Eye (tissue), 1 donor: Measurements from ENCODE around the gene NEK7.

ENCODE experiments used
- DNase-seq: peaks from one replicate; pipeline ENCODE4 v3.0.0-alpha.2; 2015

Gene NEK7

GRCh38 chr1:198147216-198147615 lies 9.6 kb upstream of the NEK7 start:
- DNase-seq = no peak

GRCh38 chr1:198150369-198150768 lies 6.4 kb upstream of the NEK7 start:
- no peak for DNase-seq

DNA sequence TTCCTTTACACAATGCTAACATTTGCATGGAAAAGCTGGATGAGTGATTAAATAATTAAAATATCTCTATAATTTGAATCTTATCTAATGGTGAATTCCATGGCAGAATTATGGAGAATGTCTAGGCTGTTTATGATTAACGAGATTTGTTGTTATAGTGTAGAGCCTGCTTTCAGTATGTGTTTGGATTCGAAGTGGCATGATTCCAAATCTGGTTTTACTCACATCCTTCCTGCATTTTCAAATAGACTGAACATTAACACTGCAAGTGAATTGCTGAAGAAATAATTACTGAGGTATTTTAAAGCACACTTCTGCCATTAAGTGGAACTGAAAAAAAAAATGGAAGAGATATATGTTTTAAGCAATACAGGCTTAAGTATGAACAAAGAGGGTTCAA lies 5.1 kb upstream of the NEK7 start:
- DNase-seq = no peak

DNA sequence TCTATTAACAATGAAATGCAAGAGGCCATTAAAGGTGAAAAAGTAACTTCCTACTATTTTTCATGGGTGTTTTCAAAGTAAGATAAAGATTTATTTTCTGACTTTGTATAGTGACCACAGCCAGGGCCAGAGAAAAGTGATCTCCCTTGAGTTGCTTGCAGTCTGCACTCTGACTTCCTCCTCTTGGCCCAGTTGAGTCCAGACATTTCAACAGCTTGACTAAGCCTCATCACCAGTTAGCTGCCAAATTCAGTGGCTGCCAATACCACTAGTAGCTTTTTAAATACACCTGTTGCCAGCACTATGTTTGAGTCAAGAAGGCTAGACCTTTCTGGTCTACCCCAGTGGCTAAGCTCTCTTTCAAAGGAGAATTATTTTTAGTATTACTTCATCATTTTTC lies 3.7 kb upstream of the NEK7 start:
- DNase-seq = no peak

DNA sequence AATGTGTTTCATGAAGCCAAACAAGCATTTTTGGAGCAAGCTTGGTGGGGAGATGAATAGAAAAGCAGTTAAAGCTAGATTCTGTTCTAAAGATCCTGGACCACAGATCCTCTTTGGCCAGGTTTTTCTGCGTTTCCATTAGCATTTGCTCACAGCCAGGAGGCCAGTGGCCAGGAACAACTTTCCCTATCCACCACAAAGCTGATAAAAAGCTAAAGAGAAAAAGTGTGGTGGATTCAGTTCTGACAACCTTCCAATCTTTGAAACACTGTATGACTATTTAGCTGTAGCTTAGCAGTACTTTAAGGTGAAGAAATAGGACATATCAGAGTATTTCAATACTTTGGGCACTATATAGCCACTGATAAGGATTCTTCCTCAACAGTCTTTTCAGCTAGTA lies 3.0 kb upstream of the NEK7 start:
- no peak for DNase-seq

DNA sequence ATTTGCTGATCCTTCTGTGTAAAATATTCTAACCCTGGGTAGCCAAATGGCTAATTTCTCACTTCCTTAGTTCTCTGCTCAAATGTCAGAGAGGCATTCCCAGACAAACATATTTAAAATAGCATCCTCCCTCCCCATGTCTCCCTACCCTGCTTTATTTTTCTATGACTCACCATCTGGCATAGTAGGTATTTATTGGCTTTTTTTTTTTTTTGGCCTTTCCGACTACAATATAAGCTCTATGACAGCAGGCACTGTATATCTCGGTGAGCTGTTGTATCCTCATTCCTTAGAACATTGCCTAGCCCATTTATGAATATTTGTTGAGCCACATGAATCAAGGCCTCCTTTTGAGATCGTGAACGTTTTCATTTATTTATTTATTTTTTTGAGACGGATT lies 1.5 kb upstream of the NEK7 start:
- no peak for DNase-seq

DNA sequence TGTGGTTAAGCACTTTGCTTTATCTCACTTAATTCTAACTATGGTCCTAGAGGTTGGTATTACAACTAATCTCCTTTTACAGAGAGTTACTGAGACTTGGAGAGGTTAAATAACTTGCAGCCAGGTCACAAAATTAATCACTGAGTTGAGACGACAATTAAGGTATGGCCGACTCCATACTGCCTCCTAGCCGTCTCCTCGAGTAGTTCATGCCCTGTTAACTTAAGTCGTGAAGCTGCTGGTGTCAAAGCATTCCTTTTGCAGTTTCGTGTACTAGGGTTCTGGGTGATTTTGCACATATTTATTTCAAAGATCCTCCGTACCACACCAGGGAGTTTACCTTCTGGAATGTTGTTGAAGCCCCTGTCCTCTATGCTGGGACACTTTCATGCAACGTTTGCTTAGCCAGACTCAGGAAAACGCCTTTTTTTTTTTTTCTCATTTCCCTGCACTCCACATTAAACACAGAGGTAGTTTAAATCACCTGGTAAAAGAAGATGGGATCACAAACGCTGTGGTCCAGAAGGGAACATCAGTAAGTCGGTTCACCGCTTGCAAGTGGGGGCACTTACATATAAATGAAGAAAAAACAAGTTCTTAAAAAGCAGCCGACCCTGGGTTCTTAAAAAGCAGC lies 570 bp upstream of the NEK7 start:
- peak; percentile 93 for DNase-seq

DNA sequence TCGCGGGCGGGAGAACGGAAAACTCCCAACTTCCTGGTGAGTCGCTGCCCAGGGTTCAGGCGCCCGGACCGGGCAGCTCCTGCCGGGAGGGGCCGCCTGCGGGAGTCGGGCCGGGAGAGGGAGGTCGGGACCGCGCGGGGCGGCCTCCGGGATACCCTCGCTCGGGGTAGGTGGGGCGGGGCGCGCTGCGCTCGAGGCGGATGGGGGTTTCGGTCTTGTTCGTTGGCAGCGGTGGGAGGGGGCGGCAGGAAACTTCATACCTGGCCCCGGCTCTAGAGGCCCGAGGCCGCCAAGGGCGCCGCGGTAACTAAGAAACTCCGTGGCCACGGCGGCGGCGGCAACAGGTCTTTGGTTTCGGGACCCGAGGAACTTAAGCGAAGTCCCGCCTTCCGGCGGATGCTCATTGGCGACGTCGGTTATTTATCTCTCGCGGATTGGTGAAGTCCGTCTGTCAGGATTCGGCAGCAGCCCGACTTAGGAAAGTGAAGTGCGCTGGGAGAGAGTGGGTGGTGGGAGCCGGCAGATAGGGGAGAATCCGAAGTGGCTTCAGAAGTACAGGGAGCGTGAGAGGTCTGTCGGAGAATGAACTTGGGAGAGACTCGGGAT lies 546 bp downstream of the NEK7 start:
- DNase-seq = peak; percentile 97

DNA sequence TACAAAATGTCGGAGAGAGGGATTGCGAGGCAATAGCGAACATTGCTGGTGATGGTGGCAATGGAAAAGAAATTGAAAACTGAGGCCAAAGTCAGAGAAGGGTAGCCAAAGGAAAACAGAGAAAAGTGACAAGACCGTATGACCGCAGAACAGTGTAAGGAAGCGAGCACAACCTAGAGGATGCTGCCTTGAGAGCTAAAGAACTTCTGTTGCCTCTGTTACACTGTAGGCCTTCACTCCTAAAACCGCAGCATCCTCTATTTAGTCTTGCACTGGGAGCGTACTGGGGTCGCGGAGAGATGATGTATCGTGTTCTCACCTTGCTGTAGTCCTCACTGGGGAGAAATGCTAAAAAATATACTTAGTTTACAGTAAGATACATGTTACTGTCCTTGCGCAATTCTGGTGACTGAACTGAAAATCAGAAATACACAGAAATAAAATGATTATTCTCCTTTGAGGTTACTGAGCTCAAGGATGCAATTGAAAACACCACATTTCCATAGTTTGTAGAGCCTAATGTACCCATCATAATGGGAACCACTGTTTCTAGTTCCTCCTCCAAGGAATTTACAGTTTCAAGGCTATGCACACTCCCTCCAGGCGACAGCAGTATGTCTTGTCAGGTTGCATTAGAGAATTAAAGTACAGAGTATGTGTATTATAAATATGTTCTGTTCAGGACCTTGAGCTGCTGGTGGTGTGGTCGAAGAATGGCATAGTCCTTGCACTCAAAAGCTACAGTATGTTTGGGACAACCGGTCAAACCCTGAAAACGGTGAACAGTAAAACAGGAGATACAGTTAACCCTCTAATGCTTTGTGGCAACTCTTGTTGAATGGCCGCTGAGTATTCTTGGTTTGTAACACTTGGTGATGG lies 1.3 kb downstream of the NEK7 start:
- no peak for DNase-seq

GRCh38 chr1:198158735-198159589 lies 2.2 kb downstream of the NEK7 start:
- peak; percentile 96 for DNase-seq

GRCh38 chr1:198160222-198160621 lies 3.4 kb downstream of the NEK7 start:
- DNase-seq = no peak

DNA sequence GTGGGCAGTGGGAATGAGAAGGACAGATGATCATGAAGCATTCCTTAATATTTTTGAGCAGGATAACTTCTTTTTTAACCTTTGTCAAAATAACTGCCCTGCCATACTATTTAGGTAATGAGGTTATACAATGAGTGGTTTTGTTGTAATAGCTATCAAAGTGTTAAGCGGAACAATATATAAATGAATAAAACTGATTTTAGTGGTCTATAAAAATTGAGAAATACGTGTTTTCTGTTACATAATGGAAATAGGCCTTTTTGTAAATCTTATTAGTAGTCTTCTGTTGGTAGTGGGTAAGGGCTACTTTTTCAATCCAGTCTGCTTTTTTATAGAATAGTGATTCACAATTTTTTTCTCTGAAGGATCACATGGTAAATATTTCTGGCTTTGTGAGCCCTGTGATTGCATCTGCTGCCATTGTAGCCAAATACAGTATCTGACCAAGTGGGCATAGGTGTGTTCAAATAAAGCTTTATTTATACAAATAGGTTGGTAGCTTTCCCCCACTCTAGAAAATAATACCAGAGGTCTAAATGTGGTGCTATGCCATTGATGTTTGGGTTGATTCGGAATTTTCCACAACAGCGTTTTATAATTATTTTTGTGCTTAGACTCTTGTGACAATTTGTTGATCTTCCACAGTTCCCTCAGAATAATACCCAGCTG lies 4.3 kb downstream of the NEK7 start:
- DNase-seq = no peak

DNA sequence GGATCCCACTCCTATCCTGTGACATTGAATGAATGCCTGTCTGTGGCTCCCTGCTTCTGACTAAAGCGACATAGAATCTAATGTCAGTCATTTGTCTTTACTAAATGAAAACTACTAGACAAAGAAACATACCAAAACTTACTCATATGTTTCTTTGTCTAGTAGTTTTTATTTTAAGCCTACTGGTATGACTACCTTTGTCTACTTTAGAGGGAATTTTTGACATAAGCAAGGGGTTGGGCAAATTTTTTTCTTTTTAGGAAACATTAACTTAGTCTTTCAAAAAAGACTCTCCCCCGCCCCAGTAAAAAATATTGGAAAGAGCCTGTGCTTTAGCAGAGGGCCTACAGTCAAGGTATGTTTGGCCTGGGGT lies 4.9 kb downstream of the NEK7 start:
- no peak for DNase-seq

DNA sequence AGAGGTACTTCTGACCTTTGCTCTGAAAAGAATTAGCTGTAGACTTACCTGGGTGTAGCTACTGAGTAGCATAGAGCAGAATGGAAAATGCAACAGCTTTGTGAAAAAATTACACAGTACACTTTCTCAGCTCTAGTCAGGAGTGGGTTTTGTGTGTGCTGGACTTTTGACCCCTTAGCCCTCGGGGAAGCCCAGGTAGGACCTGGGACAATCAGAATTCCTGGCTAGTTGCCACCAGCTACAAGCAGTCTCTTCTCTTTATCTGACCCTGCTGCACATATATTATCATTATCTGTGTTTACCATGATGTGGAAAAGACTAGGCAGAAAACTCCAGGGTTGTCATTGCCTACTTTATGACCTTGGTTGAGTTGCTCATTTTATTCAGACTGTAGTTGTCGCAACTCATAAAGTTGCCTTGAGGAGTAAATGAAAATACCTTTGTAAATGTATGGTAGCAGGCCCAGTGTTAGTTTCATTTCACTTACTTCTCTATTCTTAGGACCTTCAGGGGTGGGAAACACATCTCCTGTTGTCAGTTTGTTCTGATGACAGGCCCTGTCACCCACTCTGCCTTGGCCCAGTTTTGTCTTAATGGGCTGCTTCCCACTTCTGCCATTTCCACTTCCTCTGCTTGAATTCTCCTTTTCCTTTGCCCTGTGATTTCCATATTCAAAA lies 5.4 kb downstream of the NEK7 start:
- DNase-seq = no peak

GRCh38 chr1:198165927-198166647 lies 9.3 kb downstream of the NEK7 start:
- peak; percentile 54 for DNase-seq

- DNase-seq = no peak
Measured at GRCh38 chr1:198166900-198167299, 10.1 kb downstream of the NEK7 start.

GRCh38 chr1:198167436-198167934 lies 10.7 kb downstream of the NEK7 start:
- DNase-seq = no peak

GRCh38 chr1:198168227-198168626 lies 11.4 kb downstream of the NEK7 start:
- no peak for DNase-seq

DNA sequence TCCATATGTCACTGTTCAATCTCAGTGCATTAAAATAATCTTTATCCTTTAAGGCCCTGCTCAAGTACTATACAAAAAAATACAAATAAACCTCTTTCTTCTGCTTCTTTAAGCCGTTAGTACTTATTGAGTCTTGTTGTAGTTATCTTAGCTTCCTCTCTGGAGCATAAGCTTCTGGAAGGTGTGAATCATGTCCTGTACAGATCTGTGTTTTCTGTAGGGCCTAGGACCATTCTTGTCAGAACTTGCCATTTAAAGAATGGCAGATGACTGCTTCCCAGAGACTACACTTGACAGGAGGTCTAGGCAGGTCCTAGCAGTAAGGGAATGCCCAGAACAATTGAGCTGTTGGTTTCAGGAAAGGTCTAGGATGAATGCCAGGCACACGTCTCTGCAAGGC lies 12.9 kb downstream of the NEK7 start:
- DNase-seq = no peak

GRCh38 chr1:198171667-198172540 lies 15.1 kb downstream of the NEK7 start:
- DNase-seq = no peak
